H1 (cell line): ENCODE results near the gene CDNF. TPM values are rescaled to one million over a fixed set of nuclear protein-coding genes. Genes with fewer than 3 reads are reported as not detected.

Source experiments
- CTCF ChIA-PET: fragments of 300-600 bp; sonication (Branson Sonifier 250); formaldehyde crosslinking; loops from one replicate; lab custom pipeline; 2021; ENCODE audit not compliant: partially characterized antibody; lab: Charles Lee
- POLR2A ChIA-PET: fragments of 300-600 bp; sonication (Branson Sonifier 250); formaldehyde crosslinking; loops from one replicate; lab custom pipeline; 2021; ENCODE audit warnings: inconsistent platforms; ENCODE audit not compliant: partially characterized antibody; lab: Charles Lee
- DNase-seq, 2 experiments: peaks; one replicate each; pipeline versions ENCODE4 v3.0.0 to v3.0.0-alpha.2; 2010 to 2022; ENCODE audit warnings: low spot score in 2 of 2, low read depth in 1 of 2, mixed read lengths in 1 of 2
- FAIRE-seq: peaks from 2 replicates; lab custom pipeline; 2011; peaks lifted over from hg19 to GRCh38; lab: Jason Lieb, UNC
- H2AFZ ChIP-seq: 2 replicates; pipeline ENCODE4 v1.8.1; 2012; ENCODE audit warnings: low read length, inconsistent platforms
- H2AK5ac ChIP-seq: 2 replicates; pipeline ENCODE4 v1.6.1; 2013; ENCODE audit warnings: low read depth, low read length
- H2BK120ac ChIP-seq: replicated peaks from 2 replicates; pipeline ENCODE3; 2013; ENCODE audit warnings: low read depth, low read length, inconsistent platforms
- H2BK12ac ChIP-seq: 2 replicates; pipeline ENCODE4 v1.6.1; 2013; ENCODE audit warnings: low read depth, low read length
- H2BK15ac ChIP-seq: 2 replicates; pipeline ENCODE4 v1.6.1; 2013; ENCODE audit warnings: low read length
- H2BK20ac ChIP-seq: 2 replicates; pipeline ENCODE4 v1.6.1; 2013; ENCODE audit warnings: low read length
- H2BK5ac ChIP-seq: 2 replicates; pipeline ENCODE4 v1.6.1; 2013; ENCODE audit warnings: low read depth, low read length
- H3K14ac ChIP-seq: 2 replicates; pipeline ENCODE4 v1.6.1; 2013; ENCODE audit warnings: inconsistent platforms; ENCODE audit not compliant: insufficient read length
- H3K18ac ChIP-seq: 2 replicates; pipeline ENCODE4 v1.6.1; 2013; ENCODE audit warnings: low read length; ENCODE audit errors: extremely low read depth
- H3K23ac ChIP-seq: 2 replicates; pipeline ENCODE4 v1.6.1; 2013; ENCODE audit warnings: inconsistent platforms; ENCODE audit not compliant: insufficient read length
- H3K23me2 ChIP-seq: 2 replicates; pipeline ENCODE4 v1.6.1; 2013; ENCODE audit warnings: low read depth, low read length
- H3K27ac ChIP-seq: 2 replicates; pipeline ENCODE4 v1.6.1; 2011; ENCODE audit warnings: low read depth, low read length, inconsistent platforms
- H3K27me3 ChIP-seq, 4 experiments: replicated peaks in 1 of 4; 1 replicate in 1 of 4; 2 replicates in 3 of 4; pipeline versions ENCODE4 v1.6.1 to v1.8.1; 2011 to 2013; ENCODE audit warnings: low read length in 3 of 4, mild to moderate bottlenecking in 3 of 4, inconsistent platforms in 2 of 4, mixed read lengths in 2 of 4, moderate library complexity in 1 of 4; ENCODE audit not compliant: control insufficient read depth in 3 of 4, insufficient read depth in 3 of 4; ENCODE audit errors: extremely low read depth in 1 of 4
- H3K36me3 ChIP-seq, 4 experiments: 2 replicates each; pipeline versions ENCODE4 v1.6.1 to v1.8.1; 2011 to 2013; ENCODE audit warnings: mild to moderate bottlenecking in 4 of 4, low read length in 3 of 4, moderate library complexity in 2 of 4, control low read depth in 1 of 4, inconsistent platforms in 1 of 4; ENCODE audit not compliant: insufficient read depth in 4 of 4, control insufficient read depth in 2 of 4
- H3K4ac ChIP-seq: replicated peaks from 2 replicates; pipeline ENCODE3; 2013; ENCODE audit warnings: low read length, low read depth, mixed read lengths, inconsistent platforms; ENCODE audit not compliant: insufficient read length
- H3K4me1 ChIP-seq, 4 experiments: replicated peaks in 1 of 4; 1 replicate in 1 of 4; 2 replicates in 3 of 4; pipeline versions ENCODE4 v1.6.1 to v1.8.1; 2011 to 2013; ENCODE audit warnings: low read length in 3 of 4, inconsistent platforms in 2 of 4, mixed read lengths in 1 of 4; ENCODE audit not compliant: insufficient read depth in 4 of 4, control insufficient read depth in 3 of 4
- H3K4me2 ChIP-seq, 2 experiments: 2 replicates each; pipeline versions ENCODE4 v1.6.1 to v1.8.1; 2011 to 2013; ENCODE audit warnings: low read depth in 2 of 2, low read length in 2 of 2, control low read depth in 1 of 2, inconsistent platforms in 1 of 2, mild to moderate bottlenecking in 1 of 2; ENCODE audit not compliant: insufficient read depth in 1 of 2
- H3K4me3 ChIP-seq, 4 experiments: fragments of 200-600, 300-600 bp in 1 of 4; sonication (generic), shearing (Covaris generic), sonication (Bioruptor Twin) in 1 of 4; 2 replicates each; pipeline versions ENCODE4 v1.5.1 to v1.8.1; 2011 to 2016; ENCODE audit warnings: low read length in 4 of 4, low read depth in 3 of 4, control low read depth in 2 of 4, inconsistent platforms in 2 of 4, mild to moderate bottlenecking in 2 of 4, mixed read lengths in 1 of 4, moderate library complexity in 1 of 4; ENCODE audit not compliant: insufficient read depth in 2 of 4; ENCODE audit errors: extremely low read depth in 1 of 4
- H3K56ac ChIP-seq: replicated peaks from 2 replicates; pipeline ENCODE3; 2013; ENCODE audit warnings: low read depth, mild to moderate bottlenecking, mixed read lengths, low read length, inconsistent platforms; ENCODE audit not compliant: insufficient read length
- H3K79me1 ChIP-seq: 2 replicates; pipeline ENCODE4 v1.6.1; 2013; ENCODE audit warnings: low read depth, low read length, control low read depth
- H3K79me2 ChIP-seq, 2 experiments: 2 replicates each; pipeline versions ENCODE4 v1.6.1 to v1.8.1; 2012 to 2013; ENCODE audit warnings: low read length in 2 of 2, mild to moderate bottlenecking in 2 of 2, inconsistent platforms in 1 of 2; ENCODE audit not compliant: insufficient read depth in 2 of 2, control insufficient read depth in 1 of 2
- H3K9ac ChIP-seq, 4 experiments: replicated peaks in 1 of 4; 1 replicate in 1 of 4; 2 replicates in 3 of 4; pipeline versions ENCODE4 v1.6.1 to v1.8.1; 2011 to 2013; ENCODE audit warnings: low read depth in 3 of 4, low read length in 3 of 4, control low read depth in 2 of 4, mild to moderate bottlenecking in 2 of 4, moderate library complexity in 2 of 4, inconsistent platforms in 1 of 4; ENCODE audit errors: extremely low read depth in 1 of 4
- H3K9me3 ChIP-seq, 2 experiments: 2 replicates each; pipeline versions ENCODE4 v1.6.1 to v1.8.1; 2012 to 2013; ENCODE audit warnings: mild to moderate bottlenecking in 2 of 2, moderate library complexity in 2 of 2, control low read depth in 1 of 2, inconsistent platforms in 1 of 2, low read depth in 1 of 2, low read length in 1 of 2, mixed read lengths in 1 of 2; ENCODE audit not compliant: insufficient read depth in 2 of 2
- H4K20me1 ChIP-seq, 2 experiments: replicated peaks in 1 of 2; 2 replicates each; pipeline versions ENCODE3 to v1.8.1; 2011 to 2013; ENCODE audit warnings: inconsistent platforms in 2 of 2, low read length in 2 of 2, mild to moderate bottlenecking in 1 of 2; ENCODE audit not compliant: insufficient read depth in 2 of 2, control insufficient read depth in 1 of 2
- H4K5ac ChIP-seq: 2 replicates; pipeline ENCODE4 v1.6.1; 2013; ENCODE audit warnings: low read length, low read depth, mixed read lengths, inconsistent platforms; ENCODE audit not compliant: insufficient read length
- H4K8ac ChIP-seq: 2 replicates; pipeline ENCODE4 v1.8.0; 2013; ENCODE audit warnings: mild to moderate bottlenecking, moderate library complexity, low read length, inconsistent platforms; ENCODE audit not compliant: insufficient read depth; ENCODE audit errors: extremely low read depth
- H4K91ac ChIP-seq: replicated peaks from 2 replicates; pipeline ENCODE3; 2013; ENCODE audit warnings: low read length, mixed read lengths, inconsistent platforms; ENCODE audit not compliant: insufficient read length
- PHF8 ChIP-seq: fragments of 200-600 bp; sonication (generic); conservative IDR thresholded peaks from 2 replicates; pipeline ENCODE4 v1.7.1; 2012; ENCODE audit warnings: low read depth, mild to moderate bottlenecking, inconsistent platforms, low read length, moderate library complexity
- SIN3A ChIP-seq, 2 experiments: IDR thresholded peaks in 1 of 2; conservative IDR thresholded peaks in 1 of 2; 2 replicates each; pipeline ENCODE4 v1.6.1; 2011 to 2012; ENCODE audit warnings: low read length in 2 of 2, improper control_type of control experiment in 1 of 2, low read depth in 1 of 2, mild to moderate bottlenecking in 1 of 2
- WGBS, 2 experiments: shearing (Covaris generic) in 1 of 2; methylation state at CpG; one replicate each; pipeline versions ENCODE4 v1.1.6 to v1.1.7; 2013 to 2015; ENCODE audit warnings: low lambda C conversion rate in 2 of 2, mixed read lengths in 2 of 2, inconsistent platforms in 1 of 2, low coverage in 1 of 2, missing lambda C conversion rate in 1 of 2; ENCODE audit not compliant: insufficient replicate concordance in 2 of 2, insufficient coverage in 1 of 2, insufficient read length in 1 of 2; ENCODE audit errors: extremely low coverage in 1 of 2, missing lambda C conversion rate in 1 of 2; 5-methylcytosine and 5-hydroxymethylcytosine counted together
- polyA plus RNA-seq, 7 experiments: library from polyadenylated mRNA; depleted of rRNA in 3 of 7; stranded (reverse) in 5 of 7; unstranded in 2 of 7; fragments of >200 nt in 5 of 7; fragments of 200-250 nt in 2 of 7; gene quantifications; 1 replicate in 5 of 7; 2 replicates in 1 of 7; 4 replicates in 1 of 7; pipeline versions ENCODE4 v1.2.1 to v1.2.3, GENCODE V29; 2011 to 2013; ENCODE audit warnings: missing spikeins in 2 of 7, mixed read lengths in 2 of 7
- total RNA-seq: library from RNA; stranded (reverse); fragmentation: NEBNext Ultra II Directional; extraction: Animal tissue kit (Norgen Biotek cat#: 25700); gene quantifications from 2 replicates; pipeline ENCODE4 v1.2.1, GENCODE V29; 2021

The CDNF gene
- total and polyA plus RNA-seq, 2 of the 8 experiments (the other 6 are each of a cell fraction or from before 2014, with no cell fraction given), result 0.32 to 0.67 TPM

DNA sequence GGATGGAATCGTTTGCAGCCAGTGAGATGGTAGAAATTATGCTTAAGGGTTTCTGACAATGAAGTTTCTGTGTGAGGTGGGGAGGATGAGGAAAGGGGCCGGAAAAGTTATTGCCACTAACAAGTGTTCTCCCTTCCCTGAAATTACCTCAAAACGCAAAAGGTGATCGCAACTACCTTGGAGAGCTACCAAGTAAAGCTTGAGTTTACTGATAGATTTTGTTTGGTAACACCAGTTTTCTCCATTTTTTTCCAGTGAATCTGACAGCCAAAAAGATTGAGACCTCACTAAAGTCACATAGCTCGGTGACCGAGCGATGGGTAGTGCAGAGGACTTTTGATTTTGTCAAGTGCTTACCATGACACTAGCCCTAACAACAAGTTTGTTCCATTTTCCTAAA is 42.4 kb upstream of the CDNF start:
- H3K18ac ChIP-seq, result no peak overlapping the region
- peaks cover 16 to 17% of the 10 kb centered on the region in 2 experiments for H4K20me1 ChIP-seq
- peak overlapping the region; percentile 68 to 80 for H3K4me2 ChIP-seq
- H4K8ac ChIP-seq, result no peak overlapping the region
- H2BK5ac ChIP-seq, result no peak overlapping the region
- no peak overlapping the region for H2BK20ac ChIP-seq
- WGBS, 2 experiments, result 54% methylated on average over 7 of the region's 7 CpGs; no CpG with 5 or more reads in 1 of the 2 experiments
- H2BK15ac ChIP-seq, result no peak overlapping the region
- no peaks in the 10 kb centered on the region for H3K9me3 ChIP-seq
- peaks cover 0 to 21% (median 3%) of the 10 kb centered on the region in 4 experiments; a peak in 4 of 8 replicates for H3K36me3 ChIP-seq
- H2BK12ac ChIP-seq, result no peak overlapping the region
- no peak overlapping the region for H2AK5ac ChIP-seq
- DNase-seq, result no peak
- H3K27me3 ChIP-seq, result no peaks in the 10 kb centered on the region
- H3K79me2 ChIP-seq, result peaks cover 16 to 67% of the 10 kb centered on the region in 2 experiments
- H3K4me3 ChIP-seq, result peak overlapping the region; percentile 79 to 93 (median 88)
- H4K91ac ChIP-seq, result no peak overlapping the region
- H2BK120ac ChIP-seq, result no peak overlapping the region
- no peak overlapping the region for H2AFZ ChIP-seq
- ChIA-PET POLR2A (interaction anchor here (1.0 to 2.8 kb wide), 6 partner anchors 9 to 84 kb away, joined by 3 to 11 read pairs (median 4); partner anchors contain the start of genes CDNF, HSPA14 and MSANTD7), CTCF (interaction anchor here (0.6 kb wide), 1 partner anchor 1550 kb away, joined by 3 read pairs; no protein-coding TSS in a partner anchor)
- no peak overlapping the region for H3K27ac ChIP-seq
- H3K23me2 ChIP-seq, result peaks cover 7% of the 10 kb centered on the region
- peaks cover 3 to 11% (median 7%) of the 10 kb centered on the region in 4 experiments; a peak in 6 of 7 replicates for H3K4me1 ChIP-seq
- H4K5ac ChIP-seq, result no peak overlapping the region
- TF ChIP-seq PHF8 (no peak), SIN3A (conservative IDR thresholded peaks at IDR 0.05 in 1 of 2, IDR thresholded peaks at IDR 0.05 in 1 of 2; ENCODE audit: low read depth in 1 of 2, low read length in 2 of 2) (peak; percentile 74 to 81; a peak in 2 of 4 replicates)
- no peak for FAIRE-seq
- H3K56ac ChIP-seq, result no peak overlapping the region
- H3K4ac ChIP-seq, result no peak overlapping the region
- no peak overlapping the region for H3K14ac ChIP-seq
- H3K79me1 ChIP-seq, result no peaks in the 10 kb centered on the region; the same call in 1 of the 2 replicates
- H3K9ac ChIP-seq, result peak overlapping the region; percentile 77 to 93 (median 90)
- H3K23ac ChIP-seq, result no peak overlapping the region
